ENCODE measurements around the gene ALDH1A1.

Gene ALDH1A1
- total RNA-seq, result 0 reads per million in 3 experiments

DNA sequence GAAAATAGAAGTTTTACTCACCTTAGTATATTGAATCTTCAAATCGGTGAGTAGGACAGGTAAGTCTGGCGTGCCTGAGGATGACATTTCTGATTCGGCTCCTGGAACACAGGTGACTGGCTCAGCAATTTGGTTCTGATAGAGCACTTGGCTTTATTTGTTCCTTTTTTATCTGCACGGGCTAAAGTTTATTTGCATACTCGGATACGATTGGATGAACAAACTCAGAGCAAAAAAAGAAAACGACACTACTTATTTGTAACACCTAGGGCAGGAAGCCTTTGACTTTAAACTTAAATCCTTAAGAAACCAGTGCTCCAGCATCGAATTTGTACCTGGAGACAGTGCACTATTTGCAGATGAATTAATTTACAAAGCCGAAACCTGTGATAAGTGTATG is at the start of gene ALDH1A1:
TSS of gene ALDH1A1 (minus strand) at position 140 of the 400 bp plus-strand sequence. CDS start at position 87, 53 bp downstream.
- DNase-seq, result no peak

DNA sequence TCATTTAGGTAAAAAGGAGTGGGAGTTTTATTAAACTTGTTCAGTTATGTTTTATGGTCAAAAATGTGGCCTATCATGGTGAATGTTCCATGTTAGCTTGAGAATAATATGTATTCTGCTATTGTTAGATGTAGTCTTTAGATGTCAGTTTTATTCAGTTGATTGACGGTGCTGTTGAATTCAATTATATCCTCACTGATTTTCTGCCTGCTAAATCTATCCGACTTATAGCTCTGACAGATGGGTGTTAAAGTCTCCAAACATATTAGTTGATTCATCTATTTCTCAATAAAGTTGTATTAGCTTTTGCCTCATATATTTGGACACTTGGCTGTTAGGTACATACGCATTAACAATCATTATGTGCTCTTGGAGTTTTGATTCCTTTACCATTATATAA is 49.0 kb upstream of the ALDH1A1 start:
- DNase-seq, result no peak

DNA sequence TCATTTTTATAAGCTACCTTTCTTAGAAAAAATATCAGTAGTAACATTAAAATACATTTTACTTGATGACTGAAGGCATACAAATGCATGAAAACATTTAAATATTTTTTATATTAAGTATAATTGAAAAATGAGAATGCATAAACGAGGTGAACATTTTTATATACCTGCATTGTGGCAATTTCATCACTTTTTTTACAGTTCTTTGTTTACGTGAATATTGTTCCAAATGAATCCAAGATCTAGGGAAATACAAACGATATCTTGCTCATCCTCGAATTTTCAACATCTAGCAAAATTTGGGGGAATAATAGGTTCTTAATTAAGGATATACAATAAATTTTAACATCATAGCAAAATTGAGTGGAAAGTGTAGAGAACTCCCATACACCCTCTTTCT is 45.5 kb upstream of the ALDH1A1 start:
- no peak for DNase-seq

DNA sequence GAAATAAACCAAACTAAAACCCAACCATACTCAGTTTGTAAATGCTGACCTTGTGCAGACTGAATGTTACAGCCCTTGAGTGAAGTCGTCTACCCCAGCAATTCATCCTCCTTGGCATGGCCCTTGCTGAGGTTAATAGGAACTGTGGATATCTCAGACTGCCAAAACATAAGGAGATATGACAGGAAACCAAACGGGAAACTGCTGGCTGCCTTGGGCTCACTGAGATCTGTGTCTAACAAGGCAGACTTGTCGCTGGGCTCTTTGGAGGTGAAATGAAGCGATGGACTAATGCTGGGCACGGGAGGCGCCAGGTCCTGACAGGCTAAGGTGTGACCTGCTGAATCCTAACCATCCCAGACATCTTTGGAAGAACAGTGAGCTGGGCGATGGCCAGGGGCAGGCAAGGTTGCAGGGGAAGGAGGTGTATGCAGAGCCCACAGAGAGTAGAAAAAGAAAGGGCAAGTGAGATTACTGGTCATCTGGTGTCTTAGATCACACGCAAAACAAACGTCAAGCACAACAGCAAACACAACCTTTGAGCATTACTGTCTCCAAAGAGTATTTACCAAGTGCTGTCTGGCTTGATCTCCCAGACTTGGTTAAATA is 44.6 kb upstream of the ALDH1A1 start:
- DNase-seq, result no peak

DNA sequence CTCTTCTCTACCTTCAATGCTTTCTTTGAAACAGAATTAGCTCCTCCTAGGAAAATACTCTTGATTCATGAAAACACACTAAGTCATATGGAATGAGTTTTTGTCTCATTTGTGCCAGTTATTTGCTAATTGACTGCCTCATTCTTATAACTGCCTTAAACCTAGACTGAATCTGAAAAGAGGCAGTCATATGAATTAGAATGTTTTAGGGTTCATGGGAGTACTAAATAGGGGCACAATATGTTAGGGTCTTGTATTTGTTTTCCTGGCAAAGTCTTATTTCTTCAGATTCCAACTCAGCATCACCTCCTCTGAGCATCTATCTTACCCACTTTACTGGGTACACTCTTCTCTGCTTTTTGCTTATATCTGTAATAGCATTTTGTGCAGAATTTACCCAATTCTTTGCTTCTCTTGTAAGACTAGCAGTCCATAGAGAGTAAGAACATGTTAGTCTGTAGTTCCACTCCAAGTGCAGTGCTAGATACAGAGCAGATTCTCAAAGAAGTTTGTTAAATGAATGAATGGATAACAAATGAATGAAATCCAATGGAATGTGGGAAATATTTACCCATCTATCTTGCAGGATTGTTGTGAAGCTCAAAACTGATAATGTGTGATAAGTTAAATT is 43.9 kb upstream of the ALDH1A1 start:
- DNase-seq, result no peak

DNA sequence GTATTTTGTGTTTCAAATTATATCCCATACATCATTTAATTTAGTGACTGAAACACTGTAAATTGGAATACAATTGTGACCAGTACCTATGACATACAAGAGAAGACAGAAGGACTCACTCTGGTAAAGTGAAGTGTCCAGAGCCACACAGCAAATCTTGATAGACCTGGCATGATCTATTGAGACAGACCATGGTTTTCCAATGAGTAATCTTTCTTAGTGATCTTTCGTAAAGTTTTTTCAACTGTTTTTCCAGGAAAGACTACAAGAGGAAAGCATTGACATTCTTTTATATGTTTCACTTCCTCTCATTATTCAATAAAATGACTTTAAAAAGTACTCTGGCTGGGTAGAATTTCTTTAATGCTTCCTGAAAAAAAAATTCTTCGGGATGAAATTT is 43.3 kb upstream of the ALDH1A1 start:
- DNase-seq, result no peak

DNA sequence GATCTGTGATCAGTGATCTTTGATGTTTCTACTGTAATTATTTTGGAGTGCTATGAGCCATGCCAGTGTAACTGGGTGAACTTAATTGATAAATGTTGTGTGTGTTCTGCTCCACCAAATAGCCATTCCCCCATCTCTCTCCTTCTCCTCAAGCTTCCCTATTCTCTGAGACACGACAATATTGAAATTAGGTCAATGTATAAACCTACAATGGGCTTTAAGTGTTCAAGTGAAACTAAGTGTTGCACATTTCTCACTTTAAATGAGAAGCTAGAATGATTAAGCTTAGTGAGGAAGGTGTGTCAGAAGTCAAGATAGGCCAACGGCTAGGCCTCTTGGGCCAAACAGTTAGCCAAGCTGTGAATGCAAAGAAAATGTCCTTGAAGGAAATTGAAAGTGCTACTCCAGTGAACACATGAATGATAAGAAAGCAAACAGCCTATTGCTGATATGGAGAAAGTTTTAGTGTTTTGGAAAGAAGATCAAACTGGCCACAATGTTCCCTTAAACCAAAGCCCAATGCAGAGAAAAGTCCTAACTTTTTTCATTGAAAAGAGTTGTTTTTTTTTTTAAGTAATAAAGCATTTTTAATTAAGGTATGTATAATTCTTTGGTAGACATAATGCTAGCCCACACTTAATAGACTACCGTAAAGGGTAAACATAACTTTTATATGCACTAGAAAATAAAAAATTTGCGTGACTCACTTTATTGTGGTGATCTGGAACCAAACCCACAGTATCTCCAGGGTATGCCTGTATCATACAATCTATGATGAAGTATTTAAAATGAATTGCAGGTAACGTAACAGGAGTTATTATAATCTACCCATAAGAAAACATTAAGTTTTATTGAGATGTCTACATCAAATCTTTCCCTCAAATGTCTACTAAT is 42.5 kb upstream of the ALDH1A1 start:
- no peak for DNase-seq

DNA sequence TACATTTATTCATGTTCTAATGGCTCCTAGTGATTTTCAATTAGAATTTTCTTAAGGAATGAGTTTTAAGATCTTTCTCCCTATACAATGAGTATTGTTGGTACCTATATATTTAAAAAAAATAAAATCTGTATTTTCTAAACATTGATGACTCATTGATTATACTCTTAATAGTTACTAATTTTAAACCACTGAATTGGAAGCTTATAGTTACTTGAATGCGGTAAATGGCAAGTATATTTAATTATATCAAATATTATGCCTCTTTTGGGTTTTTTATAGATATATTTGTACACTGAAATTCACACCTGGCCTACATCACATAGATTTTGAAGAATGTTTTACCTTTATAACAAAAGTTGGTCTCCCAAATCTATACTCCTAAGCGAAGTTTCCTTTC is 38.9 kb upstream of the ALDH1A1 start:
- no peak for DNase-seq

DNA sequence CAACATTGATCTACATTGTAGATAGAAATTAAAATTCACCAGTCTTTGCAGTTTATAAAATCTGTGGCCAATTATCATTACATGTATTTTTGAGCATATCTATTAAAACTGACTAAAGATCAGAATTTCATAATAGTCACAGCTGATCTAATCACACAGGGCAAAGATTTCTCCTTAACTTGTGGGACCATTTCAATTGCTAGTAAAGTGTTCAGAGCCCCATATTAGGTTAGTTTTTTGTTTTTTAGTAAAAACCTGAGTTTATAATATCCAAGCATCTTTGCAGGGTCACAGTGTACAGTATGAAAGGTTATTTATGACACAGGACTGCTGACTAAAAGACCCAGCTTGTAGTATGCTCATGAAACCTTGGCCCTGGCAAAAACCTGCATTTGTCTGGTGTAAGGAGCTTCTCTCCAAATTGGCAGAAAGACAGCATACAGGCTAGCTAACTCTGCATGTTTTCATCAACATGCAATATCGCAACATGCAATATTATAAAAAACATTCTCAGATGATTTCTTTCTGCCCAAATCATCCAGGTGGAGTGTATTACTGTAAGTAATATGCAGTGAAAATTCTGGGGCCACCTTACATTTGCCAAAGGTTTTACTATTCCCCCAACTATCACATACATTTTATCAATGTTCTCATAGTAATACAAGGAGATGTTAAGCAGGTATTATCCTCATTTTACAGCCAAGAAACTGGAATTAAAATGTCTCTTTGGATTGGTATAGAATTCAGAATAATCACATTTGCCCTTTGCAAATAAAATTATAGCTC is 37.7 kb upstream of the ALDH1A1 start:
- DNase-seq, result no peak

DNA sequence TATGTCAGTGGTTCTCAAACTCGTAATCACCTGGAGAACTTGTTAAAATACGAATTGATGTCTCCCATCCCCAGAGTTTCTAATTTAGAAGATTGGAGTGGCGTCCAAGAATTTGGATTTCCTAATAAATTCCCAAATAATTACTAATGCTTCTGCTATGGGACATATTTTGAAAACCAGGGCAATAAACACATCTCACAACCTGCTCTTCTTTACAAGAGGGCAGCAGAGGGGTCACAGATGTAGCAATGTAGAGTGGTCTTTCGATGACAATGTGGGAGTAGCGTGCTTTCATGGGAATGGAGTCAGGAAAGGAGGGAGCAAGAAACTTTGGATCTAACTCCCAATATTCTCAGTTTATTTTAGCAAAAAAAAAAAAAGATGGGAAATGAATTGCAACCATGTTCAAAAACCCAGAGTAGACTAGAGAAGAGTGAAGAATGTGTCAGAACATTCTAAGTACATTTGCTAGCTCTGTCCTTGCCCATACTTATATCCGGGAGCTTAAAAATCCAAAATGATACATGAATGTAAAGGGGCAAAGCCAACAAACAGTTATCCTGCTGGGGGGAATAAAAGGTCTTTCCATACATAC is 33.8 kb upstream of the ALDH1A1 start:
- DNase-seq, result no peak

DNA sequence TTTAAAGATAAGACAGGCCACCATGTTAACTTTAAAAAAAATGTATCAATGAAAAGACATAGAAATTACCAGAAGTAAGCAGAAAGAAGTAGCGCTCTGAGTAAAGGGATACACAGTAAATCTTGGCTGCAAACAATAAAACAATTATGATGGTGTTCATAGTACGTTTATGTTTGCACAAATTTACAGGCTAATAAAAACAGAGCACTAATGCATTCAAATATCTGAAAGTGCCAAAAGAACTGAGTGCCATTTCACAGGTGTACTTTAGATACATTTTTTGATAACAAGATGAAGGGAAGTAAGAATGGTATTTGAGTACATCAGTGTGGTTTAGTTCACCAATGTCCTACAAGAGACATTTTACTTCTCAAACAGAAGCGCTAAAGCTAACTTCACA is 32.9 kb upstream of the ALDH1A1 start:
- DNase-seq, result no peak

DNA sequence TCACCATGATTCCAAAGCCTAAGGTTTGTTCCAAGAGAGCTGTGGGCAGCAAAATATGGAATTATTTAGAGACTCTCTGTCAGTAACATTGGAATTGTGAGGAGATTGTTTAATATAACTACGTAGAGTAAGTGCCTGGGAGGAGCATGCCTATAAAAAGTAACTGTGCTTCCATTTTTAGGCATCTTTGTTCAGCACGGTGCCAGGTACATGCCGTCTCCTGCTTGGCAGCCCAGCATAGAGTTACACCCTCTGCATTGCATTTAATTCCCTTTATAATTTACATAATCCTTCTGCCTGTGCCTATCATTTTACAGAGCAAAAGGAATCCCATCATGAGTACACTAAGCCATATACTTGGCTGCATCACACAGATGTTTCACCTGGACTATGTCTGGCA is 32.1 kb upstream of the ALDH1A1 start:
- no peak for DNase-seq

DNA sequence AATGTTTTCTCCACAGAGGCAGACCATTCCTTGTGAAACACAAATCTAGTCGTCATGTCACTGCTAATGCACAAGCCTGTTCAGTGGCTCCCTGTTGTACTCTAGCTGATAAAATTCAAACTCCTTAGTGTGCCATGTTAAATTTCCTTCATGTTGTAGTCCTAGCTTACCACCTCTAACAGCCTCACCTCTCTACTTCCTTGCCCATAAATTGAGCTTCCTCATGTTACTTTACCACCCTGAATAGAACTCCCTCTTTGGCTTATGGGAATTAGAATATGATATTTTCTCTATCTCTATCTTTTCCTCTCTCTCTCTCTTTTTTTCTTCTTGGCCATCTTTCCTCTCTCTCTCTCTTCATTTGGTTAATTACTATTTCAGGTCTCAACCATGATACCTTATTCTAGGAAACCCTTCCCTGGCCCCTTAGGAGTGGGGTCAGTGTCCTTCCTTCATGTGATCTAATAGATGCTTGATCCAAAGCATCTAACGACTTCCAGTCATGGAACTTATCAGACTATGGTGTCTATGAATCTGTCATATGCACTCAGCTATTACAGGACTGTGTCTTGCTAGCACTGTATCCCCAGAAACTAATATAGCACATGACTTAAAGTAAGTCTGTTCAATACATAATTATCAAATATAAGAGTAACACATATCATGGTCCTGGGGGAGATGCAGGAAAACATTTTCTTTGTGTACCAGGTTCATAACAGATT is 31.5 kb upstream of the ALDH1A1 start:
- DNase-seq, result no peak

DNA sequence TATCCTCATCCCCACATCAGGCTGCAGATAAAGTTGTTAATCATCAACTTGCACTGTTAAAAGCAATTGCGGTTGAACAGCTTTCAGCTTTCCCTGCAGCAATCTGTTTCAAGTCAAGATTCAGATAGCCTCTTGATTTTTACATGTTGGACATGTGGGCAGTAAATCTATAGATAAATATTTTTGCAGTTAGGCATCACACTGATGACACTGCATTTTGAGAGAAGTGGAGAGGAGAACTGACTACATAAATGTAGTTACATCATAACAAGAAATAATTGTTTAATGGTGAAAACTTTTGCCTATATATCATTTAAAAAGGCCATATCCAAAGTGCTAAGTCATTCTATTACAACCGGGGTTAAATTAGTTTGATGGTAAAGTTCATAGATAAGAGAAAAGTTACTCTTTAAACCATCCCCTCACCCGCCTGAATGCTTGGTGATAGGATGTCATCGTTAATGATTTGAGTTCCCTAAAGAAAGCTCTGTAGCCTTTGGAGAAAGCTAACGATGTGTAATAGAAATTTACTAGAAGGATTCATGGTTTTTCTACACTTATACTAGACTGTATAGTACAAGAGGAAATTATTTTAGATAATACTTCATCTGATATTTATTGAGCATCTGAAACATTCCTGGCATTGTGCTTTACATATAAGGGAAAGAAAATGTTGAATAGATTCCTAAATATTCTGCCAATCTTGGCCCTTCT is 30.8 kb upstream of the ALDH1A1 start:
- DNase-seq, result no peak

DNA sequence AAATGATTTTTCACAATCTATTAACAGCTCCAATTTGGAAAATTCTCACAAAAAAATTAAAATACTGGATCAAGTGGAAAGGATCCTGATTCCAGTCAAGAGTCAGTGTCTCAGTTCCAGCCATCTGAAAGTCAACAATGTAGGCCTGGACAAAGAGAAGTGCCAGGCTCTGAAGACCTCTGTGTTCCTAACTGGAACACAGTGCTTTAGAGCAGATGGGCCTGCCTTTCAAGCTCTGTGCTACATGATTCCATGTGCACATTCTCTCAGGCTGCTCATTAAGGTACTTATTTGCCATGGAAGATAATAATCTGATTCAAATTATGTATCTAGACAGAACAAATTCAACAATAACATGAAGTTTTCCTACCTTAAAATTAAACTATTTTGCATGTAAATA is 30.2 kb upstream of the ALDH1A1 start:
- no peak for DNase-seq

DNA sequence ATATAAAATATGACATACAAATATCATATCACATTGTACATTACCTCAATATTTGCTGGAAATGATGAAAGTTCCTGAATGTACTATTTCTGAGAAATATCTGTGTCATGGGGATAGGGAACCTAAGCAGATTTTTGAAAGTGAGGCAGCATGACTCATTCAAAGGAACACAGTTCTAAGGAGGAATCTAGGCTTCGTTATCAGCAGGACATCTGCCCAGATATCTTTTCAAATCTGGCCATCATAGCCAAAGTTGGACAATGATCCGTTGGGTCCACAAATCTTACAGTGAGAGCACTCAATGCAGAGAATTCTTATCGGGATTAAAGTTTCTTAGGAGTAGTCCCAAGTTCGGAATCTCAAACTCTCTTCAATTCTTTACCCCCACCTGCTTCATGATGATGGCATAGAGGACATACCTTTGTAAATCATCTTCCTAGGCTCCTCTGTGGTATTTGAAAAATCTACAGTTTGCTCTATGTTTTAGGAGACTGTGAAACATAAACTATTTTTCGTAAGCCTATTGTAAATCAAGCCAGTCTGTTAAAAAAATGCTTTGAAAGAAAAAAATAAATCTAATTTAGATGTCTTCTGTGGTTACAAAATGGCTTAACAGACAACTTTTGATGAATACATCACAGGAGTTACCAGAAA is 29.4 kb upstream of the ALDH1A1 start:
- no peak for DNase-seq

DNA sequence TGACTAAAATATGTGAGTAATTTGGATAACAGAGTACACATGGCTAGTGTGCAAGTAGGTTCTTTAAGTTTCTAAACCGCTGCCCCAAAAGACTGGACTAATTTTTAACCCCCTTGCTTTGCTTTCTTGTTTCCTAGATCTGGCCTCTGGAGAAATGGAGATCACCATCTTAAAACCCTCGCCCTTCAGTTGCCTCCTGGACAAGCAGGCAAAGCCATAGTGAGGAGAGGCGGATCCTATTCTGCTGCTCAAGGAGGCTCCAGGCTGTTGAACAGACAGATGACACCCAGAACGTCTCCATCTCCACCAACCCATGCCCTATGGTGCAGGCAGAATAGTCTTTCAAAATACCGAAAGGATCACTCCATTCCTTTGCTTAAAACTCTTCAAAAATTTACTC is 28.6 kb upstream of the ALDH1A1 start:
- DNase-seq, result no peak

DNA sequence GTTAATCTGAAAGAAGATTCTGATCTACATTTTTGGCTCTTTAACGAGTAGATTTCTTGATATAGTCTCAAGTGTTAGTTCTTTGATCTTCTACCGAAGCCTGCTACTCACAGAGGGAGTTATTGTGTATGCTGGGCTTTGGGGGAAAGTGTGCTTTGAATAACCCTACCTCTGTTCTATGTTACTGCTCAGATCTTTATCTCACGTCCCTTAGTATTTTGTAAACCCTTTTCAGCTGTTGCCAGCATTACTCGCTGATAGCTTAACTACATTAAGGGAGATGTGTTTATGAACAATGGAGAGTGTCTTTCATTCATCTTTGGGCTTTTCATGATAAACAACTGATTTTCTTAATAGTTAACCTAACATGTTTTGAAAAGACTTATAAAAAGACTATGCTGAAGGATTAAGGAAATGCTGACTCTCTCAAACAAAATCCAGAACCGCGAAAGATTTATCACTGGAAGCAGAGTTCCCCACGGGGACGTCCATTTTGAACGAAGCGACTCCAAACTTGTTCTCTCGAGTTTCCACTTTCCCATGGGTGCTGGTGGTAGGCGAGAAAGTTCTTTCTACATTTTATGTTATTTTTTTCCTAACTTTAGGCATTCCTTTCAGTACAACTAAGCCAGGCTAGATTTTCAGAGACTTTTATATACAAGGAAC is 27.9 kb upstream of the ALDH1A1 start:
- DNase-seq, result no peak

DNA sequence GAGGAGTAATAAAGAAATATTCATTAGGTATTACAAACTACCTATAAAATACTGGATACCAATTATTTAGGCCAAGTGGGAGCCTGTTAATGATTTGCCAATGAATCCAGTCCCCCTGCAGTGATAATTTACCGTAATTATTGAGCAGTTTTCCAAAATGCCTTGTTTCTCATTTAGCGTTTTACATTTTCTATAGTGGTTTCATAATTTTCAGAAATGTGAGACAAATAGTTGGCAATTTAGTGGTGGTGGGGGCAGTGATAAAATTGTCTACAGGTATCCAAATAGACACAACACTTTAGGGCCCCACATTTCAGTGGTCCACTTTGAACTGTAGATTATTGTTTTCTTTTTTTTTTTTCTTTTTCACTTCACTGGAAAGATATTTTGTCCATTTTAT is 27.3 kb upstream of the ALDH1A1 start:
- DNase-seq, result no peak

DNA sequence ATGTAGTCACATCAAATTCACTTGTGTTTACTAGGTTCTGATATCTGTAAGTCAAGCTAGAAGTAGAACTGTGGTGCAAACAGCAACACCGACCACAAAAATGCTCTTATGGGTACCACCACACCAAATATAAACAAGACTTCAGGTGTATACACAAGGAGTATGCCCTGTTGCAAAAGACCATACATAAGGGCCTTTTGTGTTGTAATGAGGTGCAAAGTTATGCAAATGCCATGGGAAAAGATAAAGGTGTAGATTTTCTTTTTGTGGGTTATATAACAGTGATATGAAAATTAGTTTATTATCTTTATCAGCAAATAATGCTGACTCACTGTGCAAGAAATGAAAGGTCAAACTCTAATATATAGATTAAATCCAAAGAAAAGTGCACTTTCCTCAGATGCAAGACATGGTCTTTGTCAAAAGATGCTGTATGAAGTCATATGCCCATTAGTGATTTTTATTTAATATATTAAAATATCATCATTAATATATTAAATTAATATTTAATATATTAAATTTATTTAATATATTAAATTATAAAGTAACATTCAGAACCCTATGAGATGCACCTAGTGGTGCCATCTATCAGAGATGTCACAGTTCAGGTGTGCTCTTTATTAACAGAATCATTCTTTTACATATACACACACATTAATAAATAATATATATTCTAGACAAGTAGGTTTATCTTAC is 26.7 kb upstream of the ALDH1A1 start:
- no peak for DNase-seq
